Uterus (tissue), 2 donors: ENCODE data around the gene ZNF33A.

Source experiments
- CTCF ChIP-seq, 4 experiments: fragments of 200-600 bp in 2 of 4; fragments of 450-650 bp in 2 of 4; sonication (generic) in 2 of 4; IDR thresholded peaks; one replicate each; pipeline ENCODE4 v1.5.1; 2016 to 2019; ENCODE audit warnings: antibody characterized with exemption in 4 of 4, mild to moderate bottlenecking in 2 of 4, moderate library complexity in 1 of 4
- POLR2A ChIP-seq, 2 donors: fragments of 450-650 bp; IDR thresholded peaks; one replicate each; pipeline ENCODE4 v1.6.1; 2016; ENCODE audit warnings: antibody characterized with exemption in 2 of 2, mild to moderate bottlenecking in 1 of 2, moderate library complexity in 1 of 2

GRCh38 chr10:38003026-38003425 is 7.4 kb upstream of the ZNF33A start:
- TF ChIP-seq CTCF (IDR thresholded peaks at IDR 0.05) = no peak
- no peak for TF ChIP-seq POLR2A (IDR thresholded peaks at IDR 0.05)
